Calu3 (cell line): ENCODE data around the gene RPS26. TPM values are rescaled to one million over a fixed set of nuclear protein-coding genes. Genes with fewer than 3 reads are reported as not detected.

Source experiments
- Bru-seq: library from RNA; stranded (reverse); fragments of 400-500 nt; gene quantifications from one replicate; lab custom pipeline; 2021; lab: Mats Ljungman, UMichigan
- BruChase-seq, 2 experiments: library from RNA; stranded (reverse); fragments of 400-500 nt; gene quantifications; one replicate each; lab custom pipeline; 2021; lab: Mats Ljungman, UMichigan
- BruUV-seq: library from RNA; stranded (reverse); fragments of 400-500 nt; replicated peaks from 2 replicates; lab custom pipeline; 2021; lab: Mats Ljungman, UMichigan
- CTCF ChIA-PET: fragments of 300-600 bp; sonication (Branson Sonifier 250); formaldehyde crosslinking; loops from one replicate; lab custom pipeline; 2022; ENCODE audit warnings: antibody characterized with exemption; lab: Charles Lee
- DNase-seq: peaks from one replicate; pipeline ENCODE4 v3.0.0; 2022
- H3K27ac Mint-ChIP-seq: one replicate; pipeline ENCODE4 v1.8.0; 2022; ENCODE audit warnings: mixed read lengths; ENCODE audit not compliant: unreplicated experiment
- H3K27me3 Mint-ChIP-seq: one replicate; pipeline ENCODE4 v1.8.0; 2022; ENCODE audit warnings: mixed read lengths; ENCODE audit not compliant: unreplicated experiment
- H3K36me3 Mint-ChIP-seq: one replicate; pipeline ENCODE4 v1.8.0; 2022; ENCODE audit warnings: mild to moderate bottlenecking, moderate library complexity, mixed read lengths; ENCODE audit not compliant: insufficient read depth, unreplicated experiment
- H3K4me1 Mint-ChIP-seq: one replicate; pipeline ENCODE4 v1.8.0; 2022; ENCODE audit warnings: mild to moderate bottlenecking, low read depth, mixed read lengths; ENCODE audit not compliant: unreplicated experiment
- H3K4me3 Mint-ChIP-seq: one replicate; pipeline ENCODE4 v1.8.0; 2022; ENCODE audit warnings: mild to moderate bottlenecking, low read depth, moderate library complexity, mixed read lengths; ENCODE audit not compliant: unreplicated experiment
- H3K9me3 Mint-ChIP-seq: one replicate; pipeline ENCODE4 v1.8.0; 2022; ENCODE audit warnings: low read depth, mixed read lengths; ENCODE audit not compliant: unreplicated experiment
- CTCF ChIP-seq: fragments of 200-600 bp; IDR thresholded peaks from one replicate; pipeline ENCODE4 v1.8.0; 2022; ENCODE audit warnings: antibody characterized with exemption; ENCODE audit not compliant: unreplicated experiment
- intact Hi-C: fragments of 100-400 bp; cut with micrococcal nuclease; formaldehyde crosslinking; loops from one replicate; pipeline ENCODE4 v1.10.0; 2022; ENCODE audit not compliant: unreplicated experiment
- long read RNA-seq: library from polyadenylated mRNA; stranded (forward); transcript quantifications from one replicate; pipeline ENCODE4 v2.0.0, GENCODE V29; 2022
- total RNA-seq: library from RNA; stranded (reverse); gene quantifications from 2 replicates; pipeline ENCODE4 v1.2.3, GENCODE V29; 2022

Gene RPS26
- total RNA-seq (50.6 and 50.7 TPM in 2 replicates), Bru-seq, nascent RNA (percentile 99 among the genes with signal in this experiment), BruChase-seq, experiment 1, labeled RNA remaining after a 6-hour chase (percentile 100 among the genes with signal in this experiment), BruChase-seq, experiment 2, labeled RNA remaining after a 2-hour chase (percentile 99 among the genes with signal in this experiment)
- long read RNA-seq, transcript RPS26-204 (4 exons, 1,140 nt): major isoform, 21 of 30 reads
- long read RNA-seq, transcript RPS26-202 (3 exons, 1,204 nt): minor isoform, 6 of 30 reads
- long read RNA-seq, partial matches to known transcripts: 2 of 30 reads
- long read RNA-seq, other reads (novel, unspliced or antisense): 1 of 30 reads

GRCh38 chr12:56041552-56042429 lies at the start of gene RPS26:
Gene RPS26 (plus strand): TSS chr12:56041918. CDS start chr12:56042167, 249 bp downstream.
- CTCF ChIA-PET: interaction anchor here (2.1 kb wide), 1 partner anchor 45 kb away, joined by 12 read pairs; the partner anchor contains the start of gene SUOX
- peak; percentile 51 for TF ChIP-seq CTCF
- no peaks in the 10 kb centered on the region for H3K9me3 Mint-ChIP-seq
- H3K27me3 Mint-ChIP-seq: no peaks in the 10 kb centered on the region
- intact Hi-C loops: loop anchor here (1.0 to 10.0 kb wide), 5 partner anchors 45 to 303 kb away; partner anchors contain the start of genes ORMDL2, SARNP and SMARCC2
- DNase-seq: peak; percentile 93
- H3K27ac Mint-ChIP-seq: peak within 1 kb of the TSS; percentile 95
- peaks cover 60% of the 10 kb centered on the region for H3K36me3 Mint-ChIP-seq
- H3K4me3 Mint-ChIP-seq: peak within 1 kb of the TSS; percentile 90
- BruUV-seq: no TSS peak
- H3K4me1 Mint-ChIP-seq: peaks cover 18% of the 10 kb centered on the region

GRCh38 chr12:55993230-55993853 lies 48.4 kb upstream of the RPS26 start:
- H3K27ac Mint-ChIP-seq: no peak overlapping the region
- CTCF ChIA-PET: interaction anchor here (0.6 to 1.4 kb wide), 2 partner anchors 19 to 44 kb away, joined by 3 to 4 read pairs; no protein-coding TSS in a partner anchor

DNA sequence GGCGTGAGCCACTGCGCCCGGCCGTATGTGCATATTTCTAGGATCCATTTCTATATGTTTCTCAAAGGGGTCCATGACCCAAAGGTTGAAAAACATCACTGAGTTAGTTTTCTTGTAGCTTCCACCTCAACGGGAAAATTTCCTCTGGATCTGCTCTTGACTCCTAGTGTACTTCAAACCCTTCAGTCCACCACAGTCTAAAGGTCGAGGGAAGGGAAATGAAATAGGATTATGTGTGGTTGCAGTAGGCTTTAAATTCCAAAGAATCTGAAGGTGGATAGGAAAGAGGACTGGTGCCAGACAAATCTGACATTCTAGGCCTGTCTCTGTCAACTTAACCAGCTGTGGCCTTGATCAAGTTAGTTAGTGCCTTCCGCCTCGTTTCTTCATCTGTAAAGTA lies 46.4 kb upstream of the RPS26 start:
- no peak for TF ChIP-seq CTCF
- H3K36me3 Mint-ChIP-seq: peaks cover 55% of the 10 kb centered on the region
- no peaks in the 10 kb centered on the region for H3K9me3 Mint-ChIP-seq
- intact Hi-C loops: no loop called here
- no peak for DNase-seq
- CTCF ChIA-PET: interaction anchor here (0.9 to 2.7 kb wide), 7 partner anchors 11 to 85 kb away, joined by 3 to 46 read pairs (median 12); partner anchors contain the start of gene RAB5B
- H3K4me1 Mint-ChIP-seq: peaks cover 26% of the 10 kb centered on the region
- H3K4me3 Mint-ChIP-seq: no peak overlapping the region
- H3K27me3 Mint-ChIP-seq: no peaks in the 10 kb centered on the region
- H3K27ac Mint-ChIP-seq: no peak overlapping the region
- BruUV-seq: no TSS peak

More at GRCh38 chr12:55993230-55993853, 48.4 kb upstream of the RPS26 start:
- no peak for DNase-seq
- intact Hi-C loops: no loop called here
- Mint-ChIP-seq H3K4me3 (no peak overlapping the region), H3K4me1 (peaks cover 26% of the 10 kb centered on the region), H3K36me3 (peaks cover 75% of the 10 kb centered on the region), H3K27me3 (no peaks in the 10 kb centered on the region), H3K9me3 (no peaks in the 10 kb centered on the region)
- no TSS peak for BruUV-seq
- no peak for TF ChIP-seq CTCF
